Esophagus muscularis mucosa (tissue), 3 donors: ENCODE measurements around the gene TRABD2B.

Experiments
- POLR2A ChIP-seq: fragments of 450-650 bp; IDR thresholded peaks from one replicate; pipeline ENCODE4 v1.6.1; 2017; ENCODE audit warnings: antibody characterized with exemption, moderate library complexity, mild to moderate bottlenecking, low read depth
- TF ChIP-seq, protein P1 (sequence below), 3 experiments: fragments of 200-600 bp in 2 of 3; fragments of 450-650 bp in 1 of 3; sonication (generic) in 2 of 3; IDR thresholded peaks; one replicate each; pipeline ENCODE4 v1.5.1; 2017 to 2019; ENCODE audit warnings: antibody characterized with exemption in 3 of 3, mild to moderate bottlenecking in 2 of 3, moderate library complexity in 1 of 3

DNA sequence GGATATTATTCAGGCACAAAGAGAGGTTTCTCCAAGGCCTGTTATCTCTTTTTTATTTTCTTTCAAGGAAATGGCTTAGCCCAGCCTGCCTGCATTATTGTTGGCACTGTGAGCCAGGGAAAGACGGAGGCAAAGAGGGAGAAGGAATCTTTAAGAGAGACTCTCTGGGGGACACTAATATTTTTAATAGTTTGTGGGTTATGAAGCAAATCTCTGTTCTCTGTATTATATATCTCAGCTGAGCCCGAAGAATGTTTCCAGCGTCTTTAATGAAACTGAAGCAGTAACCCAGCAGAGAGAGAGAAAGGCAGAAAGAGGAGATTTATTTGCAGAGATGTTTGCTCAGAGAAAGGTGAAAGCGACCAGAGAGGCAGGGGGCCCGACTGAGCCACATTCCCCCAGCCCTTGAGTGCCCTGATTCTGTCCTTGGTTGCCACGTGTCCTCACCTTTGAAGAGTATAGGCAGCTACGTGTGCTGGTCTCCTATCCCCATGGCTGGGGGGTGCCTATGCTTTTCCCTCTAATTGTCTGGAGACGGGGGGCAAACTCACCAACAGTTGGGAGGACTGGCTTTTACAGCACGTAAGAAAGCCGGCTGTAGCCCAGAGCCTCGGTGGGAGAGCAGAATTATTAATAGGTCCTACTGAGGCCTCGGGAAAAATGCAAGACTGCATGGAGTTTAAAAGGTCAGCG lies 166.4 kb downstream of the TRABD2B start:
- TF ChIP-seq, protein P1, sequence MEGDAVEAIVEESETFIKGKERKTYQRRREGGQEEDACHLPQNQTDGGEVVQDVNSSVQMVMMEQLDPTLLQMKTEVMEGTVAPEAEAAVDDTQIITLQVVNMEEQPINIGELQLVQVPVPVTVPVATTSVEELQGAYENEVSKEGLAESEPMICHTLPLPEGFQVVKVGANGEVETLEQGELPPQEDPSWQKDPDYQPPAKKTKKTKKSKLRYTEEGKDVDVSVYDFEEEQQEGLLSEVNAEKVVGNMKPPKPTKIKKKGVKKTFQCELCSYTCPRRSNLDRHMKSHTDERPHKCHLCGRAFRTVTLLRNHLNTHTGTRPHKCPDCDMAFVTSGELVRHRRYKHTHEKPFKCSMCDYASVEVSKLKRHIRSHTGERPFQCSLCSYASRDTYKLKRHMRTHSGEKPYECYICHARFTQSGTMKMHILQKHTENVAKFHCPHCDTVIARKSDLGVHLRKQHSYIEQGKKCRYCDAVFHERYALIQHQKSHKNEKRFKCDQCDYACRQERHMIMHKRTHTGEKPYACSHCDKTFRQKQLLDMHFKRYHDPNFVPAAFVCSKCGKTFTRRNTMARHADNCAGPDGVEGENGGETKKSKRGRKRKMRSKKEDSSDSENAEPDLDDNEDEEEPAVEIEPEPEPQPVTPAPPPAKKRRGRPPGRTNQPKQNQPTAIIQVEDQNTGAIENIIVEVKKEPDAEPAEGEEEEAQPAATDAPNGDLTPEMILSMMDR (IDR thresholded peaks at IDR 0.05) = no peak
- TF ChIP-seq POLR2A = no peak
